Measurements from ENCODE around the gene PIEZO1.

Gene PIEZO1

GRCh38 chr16:88783391-88784073 is 1.5 kb downstream of the PIEZO1 start:
- POLR2A ChIA-PET (ENCODE audit: low non-redundant PET), result interaction anchor here (0.6 kb wide), 1 partner anchor 100 kb away, joined by 5 read pairs; no protein-coding TSS in a partner anchor
- no peak for DNase-seq (ENCODE audit: low spot score)
- H3K27ac ChIP-seq, result peak overlapping the region; percentile 96
- TF ChIP-seq CTCF (conservative IDR thresholded peaks at IDR 0.05; ENCODE audit: low read depth), result no peak
- CTCF ChIA-PET, result interaction anchor here (0.6 to 7.5 kb wide), 10 partner anchors 20 to 504 kb away, joined by 3 to 55 read pairs (median 3); no protein-coding TSS in a partner anchor

DNA sequence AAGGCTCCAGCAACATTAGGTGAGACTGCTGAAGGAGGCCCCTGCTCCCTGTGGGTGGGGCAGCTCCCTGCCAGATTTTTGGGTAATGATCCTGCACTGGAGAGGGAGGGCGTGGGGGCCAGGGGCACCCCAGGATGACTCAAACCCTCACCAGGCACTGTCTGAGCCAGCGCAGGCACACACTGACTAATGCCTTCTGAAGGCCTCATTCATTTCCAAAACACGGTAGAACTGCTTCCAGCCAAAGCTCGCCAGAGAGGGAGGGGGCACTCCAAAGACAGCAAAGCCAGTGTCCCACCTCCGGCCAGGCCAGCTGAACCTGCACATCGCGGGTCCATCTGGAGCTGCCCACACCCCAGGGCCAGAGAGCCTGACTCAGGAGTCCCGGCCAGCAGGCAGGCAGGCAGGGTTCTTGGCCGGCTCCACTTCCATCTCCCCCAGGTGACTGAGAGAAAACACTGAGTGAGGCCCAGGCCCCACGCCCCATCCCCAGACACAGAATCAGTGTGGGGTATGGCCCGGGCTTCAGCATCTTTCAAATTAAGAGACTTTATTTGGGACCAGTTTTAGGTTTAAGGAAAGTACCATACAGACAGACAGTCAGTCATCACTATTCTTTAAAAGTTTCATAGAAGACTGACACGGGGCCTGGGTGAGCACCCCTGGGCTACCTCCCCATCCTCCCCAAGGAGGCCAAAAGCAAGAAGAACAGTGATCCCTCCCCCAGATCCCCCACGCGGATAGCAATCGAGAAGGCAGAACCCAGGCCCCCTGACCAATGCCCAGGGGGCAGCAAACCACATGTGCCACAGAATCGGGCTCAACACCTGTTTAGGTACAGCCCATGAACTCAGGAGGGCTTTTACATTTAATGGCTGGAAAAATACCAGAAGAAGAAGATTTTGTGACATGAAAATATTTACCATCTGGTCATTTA is 2.3 kb downstream of the PIEZO1 start:
- ChIA-PET POLR2A (ENCODE audit: low non-redundant PET) (interaction anchor here (0.6 to 1.7 kb wide), 2 partner anchors 12 to 99 kb away, joined by 5 to 6 read pairs; no protein-coding TSS in a partner anchor), CTCF (interaction anchor here (0.6 to 7.5 kb wide), 7 partner anchors 12 to 44 kb away, joined by 3 to 55 read pairs (median 5); no protein-coding TSS in a partner anchor)
- DNase-seq (ENCODE audit: low spot score), result peak; percentile 95
- no peak for TF ChIP-seq CTCF (conservative IDR thresholded peaks at IDR 0.05; ENCODE audit: low read depth)
- H3K27ac ChIP-seq, result peak overlapping the region; percentile 96

- ChIA-PET POLR2A (ENCODE audit: low non-redundant PET) (interaction anchor here (1.7 kb wide), 1 partner anchor 11 kb away, joined by 6 read pairs; no protein-coding TSS in a partner anchor), CTCF (interaction anchor here (0.5 to 7.5 kb wide), 7 partner anchors 18 to 459 kb away, joined by 3 to 55 read pairs (median 4); no protein-coding TSS in a partner anchor)
- no peak for DNase-seq (ENCODE audit: low spot score)
- H3K27ac ChIP-seq, result peak overlapping the region; percentile 96
- no peak for TF ChIP-seq CTCF (conservative IDR thresholded peaks at IDR 0.05; ENCODE audit: low read depth)
Measured at GRCh38 chr16:88781140-88782077, 3.6 kb downstream of the PIEZO1 start.

GRCh38 chr16:88780142-88781062 is 4.6 kb downstream of the PIEZO1 start:
- DNase-seq (ENCODE audit: low spot score), result no peak
- no peak for TF ChIP-seq CTCF (conservative IDR thresholded peaks at IDR 0.05; ENCODE audit: low read depth)
- H3K27ac ChIP-seq, result peak overlapping the region; percentile 96
- CTCF ChIA-PET, result interaction anchor here (0.7 to 2.4 kb wide), 5 partner anchors 17 to 345 kb away, joined by 3 to 9 read pairs (median 6); no protein-coding TSS in a partner anchor
- POLR2A ChIA-PET (ENCODE audit: low non-redundant PET), result no interaction called here

GRCh38 chr16:88779406-88780141 is 5.4 kb downstream of the PIEZO1 start:
- peak overlapping the region; percentile 96 for H3K27ac ChIP-seq
- DNase-seq (ENCODE audit: low spot score), result no peak

More at GRCh38 chr16:88779406-88780141, 5.4 kb downstream of the PIEZO1 start:
- POLR2A ChIA-PET (ENCODE audit: low non-redundant PET), result no interaction called here
- no peak for TF ChIP-seq CTCF (conservative IDR thresholded peaks at IDR 0.05; ENCODE audit: low read depth)
- CTCF ChIA-PET, result interaction anchor here (2.4 kb wide), 1 partner anchor 42 kb away, joined by 8 read pairs; no protein-coding TSS in a partner anchor

All from RWPE1 (cell line).